SU-DHL-6 (cell line): ENCODE measurements around the gene ARL2BP.

ENCODE experiments used
- H2AFZ ChIP-seq: fragments of 200-600 bp; sonication (generic); 2 replicates; pipeline ENCODE4 v1.6.1; 2014; ENCODE audit warnings: low read depth, mild to moderate bottlenecking, moderate library complexity, mixed read lengths, antibody characterized with exemption, low read length; ENCODE audit not compliant: severe bottlenecking
- H3F3A ChIP-seq: fragments of 200-600 bp; shearing (Covaris generic); 2 replicates; pipeline ENCODE4 v1.6.0; 2016; ENCODE audit warnings: antibody characterized with exemption, mild to moderate bottlenecking; ENCODE audit not compliant: insufficient read depth
- H3K27ac ChIP-seq: fragments of 200-600 bp; sonication (generic); 2 replicates; pipeline ENCODE4 v1.5.1; 2016; ENCODE audit warnings: low read depth, mild to moderate bottlenecking, low read length, moderate library complexity, mixed read lengths
- H3K27me3 ChIP-seq: fragments of 200-600 bp; sonication (generic), shearing (Covaris generic); 2 replicates; pipeline ENCODE4 v1.6.0; 2014; ENCODE audit warnings: mild to moderate bottlenecking, low read length
- H3K36me3 ChIP-seq: fragments of 200-600 bp; sonication (generic); 2 replicates; pipeline ENCODE4 v1.6.1; 2014; ENCODE audit warnings: mild to moderate bottlenecking, low read length, mixed read lengths
- H3K4me2 ChIP-seq: fragments of 300-600, 200-600 bp; shearing (Covaris generic), sonication (generic); 2 replicates; pipeline ENCODE4 v1.6.0; 2014; ENCODE audit warnings: low read length, low read depth, mild to moderate bottlenecking; ENCODE audit not compliant: poor library complexity, severe bottlenecking
- H3K4me3 ChIP-seq: fragments of 200-600 bp; sonication (generic); 2 replicates; pipeline ENCODE4 v1.5.1; 2014; ENCODE audit warnings: antibody characterized with exemption, low read length, mild to moderate bottlenecking, mixed read lengths; ENCODE audit not compliant: insufficient read depth, poor library complexity, severe bottlenecking
- H3K79me2 ChIP-seq: fragments of 200-600 bp; sonication (generic); 2 replicates; pipeline ENCODE4 v1.6.1; 2014; ENCODE audit warnings: mild to moderate bottlenecking, low read length, moderate library complexity; ENCODE audit not compliant: insufficient read depth
- H3K9ac ChIP-seq: fragments of 200-600 bp; sonication (generic); 2 replicates; pipeline ENCODE4 v1.7.0; 2014; ENCODE audit warnings: mild to moderate bottlenecking, low read length
- H3K9me2 ChIP-seq: fragments of 200-600 bp; sonication (generic); replicated peaks from 2 replicates; pipeline ENCODE4 v1.6.1; 2014; ENCODE audit warnings: low read length; ENCODE audit not compliant: insufficient read depth
- H3K9me3 ChIP-seq: fragments of 200-600 bp; sonication (generic); 2 replicates; pipeline ENCODE4 v1.6.1; 2014; ENCODE audit warnings: low read length, mixed read lengths; ENCODE audit not compliant: insufficient read depth
- H4K20me1 ChIP-seq: fragments of 200-600 bp; sonication (generic); 2 replicates; pipeline ENCODE4 v1.6.1; 2014; ENCODE audit warnings: low read depth, mild to moderate bottlenecking, antibody characterized with exemption, low read length, moderate library complexity, mixed read lengths
- CTCF ChIP-seq: fragments of 200-600 bp; sonication (generic); IDR thresholded peaks from one replicate; pipeline ENCODE4 v1.5.1; 2017; ENCODE audit warnings: antibody characterized with exemption, mild to moderate bottlenecking, low read length, moderate library complexity; ENCODE audit not compliant: insufficient read depth, poor library complexity, severe bottlenecking
- EZH2phosphoT487 ChIP-seq: fragments of 200-600 bp; sonication (generic), shearing (Covaris generic); conservative IDR thresholded peaks from 2 replicates; pipeline ENCODE4 v1.6.1; 2018; ENCODE audit warnings: mild to moderate bottlenecking, antibody characterized with exemption, low read length, moderate library complexity, mixed read lengths

Gene ARL2BP

GRCh38 chr16:57297856-57298255 is 52.8 kb downstream of the ARL2BP start:
- no peaks in the 10 kb centered on the region for H4K20me1 ChIP-seq
- H3K36me3 ChIP-seq: no peaks in the 10 kb centered on the region
- H3F3A ChIP-seq: 0 out of 2 replicates have a peak, but pooled peaks cover 4% of the 10 kb centered on the region
- H3K9ac ChIP-seq: no peak overlapping the region
- H3K27ac ChIP-seq: no peak overlapping the region
- no peaks in the 10 kb centered on the region for H3K9me2 ChIP-seq
- no peak overlapping the region for H3K4me3 ChIP-seq
- H2AFZ ChIP-seq: peak overlapping the region; percentile 94
- no peak for TF ChIP-seq CTCF
- H3K4me2 ChIP-seq: peak overlapping the region; percentile 55
- H3K9me3 ChIP-seq: no peaks in the 10 kb centered on the region
- no peaks in the 10 kb centered on the region for H3K79me2 ChIP-seq
- H3K27me3 ChIP-seq: no peaks in the 10 kb centered on the region

- Histone ChIP-seq H3K9ac (peak overlapping the region; percentile 60), H3K9me3 (no peaks in the 10 kb centered on the region), H3K36me3 (no peaks in the 10 kb centered on the region), H3K27ac (no peak overlapping the region), H3F3A (0 out of 2 replicates have a peak, but pooled peaks cover 4% of the 10 kb centered on the region), H2AFZ (peak overlapping the region; percentile 73), H3K27me3 (no peaks in the 10 kb centered on the region), H3K4me2 (peak overlapping the region; percentile 94), H4K20me1 (no peaks in the 10 kb centered on the region), H3K4me3 (peak overlapping the region; percentile 76), H3K79me2 (no peaks in the 10 kb centered on the region), H3K9me2 (no peaks in the 10 kb centered on the region)
- TF ChIP-seq CTCF: no peak
- no peak for TF ChIP-seq EZH2phosphoT487
Observed at GRCh38 chr16:57299009-57299718, 54.1 kb downstream of the ARL2BP start.

GRCh38 chr16:57299719-57300386 is 54.8 kb downstream of the ARL2BP start:
- no peaks in the 10 kb centered on the region for H3K9me3 ChIP-seq
- 0 out of 2 replicates have a peak, but pooled peaks cover 4% of the 10 kb centered on the region for H3F3A ChIP-seq
- H3K4me3 ChIP-seq: peak overlapping the region; percentile 76
- H3K4me2 ChIP-seq: peak overlapping the region; percentile 94
- H3K79me2 ChIP-seq: no peaks in the 10 kb centered on the region
- no peaks in the 10 kb centered on the region for H3K36me3 ChIP-seq
- H3K9me2 ChIP-seq: no peaks in the 10 kb centered on the region
- no peaks in the 10 kb centered on the region for H3K27me3 ChIP-seq
- H3K27ac ChIP-seq: peak overlapping the region; percentile 72
- TF ChIP-seq EZH2phosphoT487: no peak
- no peak for TF ChIP-seq CTCF
- H4K20me1 ChIP-seq: no peaks in the 10 kb centered on the region
- peak overlapping the region; percentile 60 for H3K9ac ChIP-seq
- peak overlapping the region; percentile 73 for H2AFZ ChIP-seq
